OCI-LY3 (cell line): Measurements from ENCODE around the gene SWT1.
"Not testable (repeated sequence)": the region's sequence is repeated elsewhere in the genome, so short reads cannot be mapped to it uniquely, and the experiment has no call there.

ENCODE experiments used
- H2AFZ ChIP-seq: fragments of 200-600, 300-600 bp; shearing (Covaris generic); 2 replicates; pipeline ENCODE4 v1.6.0; 2014; ENCODE audit warnings: antibody characterized with exemption, low read depth, low read length
- H3K27ac ChIP-seq: fragments of 200-600, 300-600 bp; sonication (generic); 2 replicates; pipeline ENCODE4 v1.5.1; 2014; ENCODE audit warnings: mild to moderate bottlenecking, low read length, moderate library complexity, mixed read lengths
- H3K27me3 ChIP-seq: fragments of 200-600, 300-600 bp; sonication (generic); 2 replicates; pipeline ENCODE4 v1.6.1; 2014; ENCODE audit warnings: low read depth, low read length, mixed read lengths
- H3K36me3 ChIP-seq: fragments of 200-600, 300-600 bp; sonication (generic); replicated peaks from 2 replicates; pipeline ENCODE3; 2014; ENCODE audit warnings: low read depth, low read length, mixed read lengths
- H3K4me1 ChIP-seq: fragments of 300-600, 200-600 bp; sonication (generic); 2 replicates; pipeline ENCODE4 v1.6.1; 2014; ENCODE audit warnings: low read length, mixed read lengths
- H3K4me2 ChIP-seq: fragments of 200-600, 300-600 bp; sonication (generic); 2 replicates; pipeline ENCODE4 v1.6.1; 2014; ENCODE audit warnings: low read length, mixed read lengths
- H3K4me3 ChIP-seq: fragments of 300-600, 200-600 bp; sonication (generic); 2 replicates; pipeline ENCODE4 v1.5.1; 2014; ENCODE audit warnings: antibody characterized with exemption, mild to moderate bottlenecking, low read length, moderate library complexity
- H3K79me2 ChIP-seq: fragments of 300-600, 200-600 bp; shearing (Covaris generic); 2 replicates; pipeline ENCODE4 v1.6.1; 2014; ENCODE audit warnings: mild to moderate bottlenecking, low read length, mixed read lengths
- H3K9ac ChIP-seq: fragments of 300-600, 200-600 bp; shearing (Covaris generic); 2 replicates; pipeline ENCODE4 v1.6.0; 2014; ENCODE audit warnings: mild to moderate bottlenecking, low read length, moderate library complexity
- H3K9me3 ChIP-seq: fragments of 200-600, 300-600 bp; shearing (Covaris generic); 2 replicates; pipeline ENCODE4 v1.6.1; 2014; ENCODE audit warnings: low read length, mixed read lengths; ENCODE audit not compliant: insufficient read depth
- H4K20me1 ChIP-seq: fragments of 200-600, 300-600 bp; sonication (generic); 2 replicates; pipeline ENCODE4 v1.6.1; 2016; ENCODE audit warnings: low read length, mixed read lengths; ENCODE audit not compliant: insufficient read depth
- EZH2phosphoT487 ChIP-seq: fragments of 200-600 bp; shearing (Covaris generic); IDR thresholded peaks from 2 replicates; pipeline ENCODE4 v1.6.1; 2018; ENCODE audit warnings: antibody characterized with exemption, mixed run types, low read depth
- TF ChIP-seq, protein P1 (sequence below): fragments of 200-600, 300-600 bp; sonication (generic); IDR thresholded peaks from 2 replicates; pipeline ENCODE4 v1.5.1; 2014; ENCODE audit warnings: antibody characterized with exemption, low read length, low read depth

The SWT1 gene

DNA sequence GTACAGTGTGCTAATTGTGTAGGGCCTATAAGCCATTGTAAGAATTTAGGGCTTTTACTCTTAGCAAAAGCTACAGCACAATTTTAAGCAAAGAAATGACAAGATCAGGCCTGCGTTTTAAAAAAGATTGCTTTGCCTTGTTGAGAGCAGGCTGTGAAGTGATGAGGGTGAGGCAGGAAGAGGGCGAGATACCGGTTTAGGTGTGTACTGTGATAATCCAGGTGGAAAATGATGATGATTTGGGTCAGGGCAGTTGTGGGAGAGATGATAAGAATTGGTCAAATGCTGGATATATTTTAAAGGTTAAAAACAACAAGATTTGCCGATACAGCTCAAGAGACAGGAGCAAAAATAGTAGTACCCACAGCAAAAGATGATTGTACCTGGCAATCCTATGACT, 72.0 kb downstream of the SWT1 start:
- no peaks in the 10 kb centered on the region for H3K27me3 ChIP-seq
- no peak for TF ChIP-seq EZH2phosphoT487
- TF ChIP-seq, protein P1, sequence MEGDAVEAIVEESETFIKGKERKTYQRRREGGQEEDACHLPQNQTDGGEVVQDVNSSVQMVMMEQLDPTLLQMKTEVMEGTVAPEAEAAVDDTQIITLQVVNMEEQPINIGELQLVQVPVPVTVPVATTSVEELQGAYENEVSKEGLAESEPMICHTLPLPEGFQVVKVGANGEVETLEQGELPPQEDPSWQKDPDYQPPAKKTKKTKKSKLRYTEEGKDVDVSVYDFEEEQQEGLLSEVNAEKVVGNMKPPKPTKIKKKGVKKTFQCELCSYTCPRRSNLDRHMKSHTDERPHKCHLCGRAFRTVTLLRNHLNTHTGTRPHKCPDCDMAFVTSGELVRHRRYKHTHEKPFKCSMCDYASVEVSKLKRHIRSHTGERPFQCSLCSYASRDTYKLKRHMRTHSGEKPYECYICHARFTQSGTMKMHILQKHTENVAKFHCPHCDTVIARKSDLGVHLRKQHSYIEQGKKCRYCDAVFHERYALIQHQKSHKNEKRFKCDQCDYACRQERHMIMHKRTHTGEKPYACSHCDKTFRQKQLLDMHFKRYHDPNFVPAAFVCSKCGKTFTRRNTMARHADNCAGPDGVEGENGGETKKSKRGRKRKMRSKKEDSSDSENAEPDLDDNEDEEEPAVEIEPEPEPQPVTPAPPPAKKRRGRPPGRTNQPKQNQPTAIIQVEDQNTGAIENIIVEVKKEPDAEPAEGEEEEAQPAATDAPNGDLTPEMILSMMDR, result no peak
- no peak overlapping the region for H3K9ac ChIP-seq
- no peak overlapping the region for H3K4me2 ChIP-seq
- H3K4me1 ChIP-seq, result no peaks in the 10 kb centered on the region
- no peak overlapping the region for H2AFZ ChIP-seq
- H3K4me3 ChIP-seq, result no peak overlapping the region
- no peaks in the 10 kb centered on the region for H3K36me3 ChIP-seq
- no peaks in the 10 kb centered on the region for H3K79me2 ChIP-seq
- no peak overlapping the region for H3K27ac ChIP-seq
- H3K9me3 ChIP-seq, result no peaks in the 10 kb centered on the region
- H4K20me1 ChIP-seq, result no peaks in the 10 kb centered on the region

DNA sequence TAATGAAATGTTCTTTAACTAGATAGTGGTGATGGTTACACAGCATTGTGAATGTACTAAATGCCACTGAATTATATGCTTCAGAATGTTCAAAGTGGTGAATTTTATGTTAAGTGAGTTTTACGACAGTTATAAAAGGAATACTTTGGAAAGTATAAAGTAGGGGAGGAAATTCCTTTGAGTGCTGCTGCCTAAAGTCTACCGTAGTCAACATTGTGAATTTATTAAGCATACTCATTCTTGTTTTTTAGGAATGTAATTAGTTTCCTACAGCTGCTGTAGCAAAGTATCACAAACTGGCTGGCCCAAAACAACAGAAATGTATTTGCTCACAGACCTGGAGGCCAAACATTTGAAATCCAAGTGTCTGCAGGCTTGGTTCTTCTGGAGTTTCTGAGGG, 73.0 kb downstream of the SWT1 start:
- no peak overlapping the region for H3K4me3 ChIP-seq
- no peaks in the 10 kb centered on the region for H3K4me1 ChIP-seq
- no peak overlapping the region for H2AFZ ChIP-seq
- TF ChIP-seq, protein P1, result no peak
- TF ChIP-seq EZH2phosphoT487, result no peak
- no peak overlapping the region for H3K4me2 ChIP-seq
- no peak overlapping the region for H3K27ac ChIP-seq
- no peaks in the 10 kb centered on the region for H3K9me3 ChIP-seq
- no peaks in the 10 kb centered on the region for H3K36me3 ChIP-seq
- no peaks in the 10 kb centered on the region for H3K27me3 ChIP-seq
- H4K20me1 ChIP-seq, result no peaks in the 10 kb centered on the region
- no peak overlapping the region for H3K9ac ChIP-seq
- H3K79me2 ChIP-seq, result no peaks in the 10 kb centered on the region

DNA sequence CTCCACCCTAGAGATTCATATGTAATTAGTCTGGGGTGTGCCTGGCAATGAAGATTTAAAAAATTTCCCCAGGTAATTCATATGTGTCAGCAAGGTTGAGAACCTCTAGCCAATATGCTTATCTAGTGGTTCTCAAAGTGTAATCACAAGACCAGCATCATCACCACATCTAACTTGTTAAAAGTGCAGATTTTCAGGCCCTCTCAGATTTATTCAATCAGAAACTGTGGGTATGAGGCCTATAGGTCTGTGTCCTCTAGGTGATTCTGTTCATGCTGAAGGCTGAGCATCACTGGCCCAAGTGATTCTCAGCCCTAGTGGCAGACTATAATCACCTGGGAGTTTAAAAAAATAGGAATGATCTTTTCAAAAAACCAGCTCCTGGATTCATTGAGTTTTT, 75.9 kb downstream of the SWT1 start:
- Histone ChIP-seq H3K9ac (no peak overlapping the region), H3K79me2 (no peaks in the 10 kb centered on the region), H3K4me3 (no peak overlapping the region), H3K27ac (no peak overlapping the region), H3K27me3 (no peaks in the 10 kb centered on the region), H2AFZ (no peak overlapping the region), H3K36me3 (no peaks in the 10 kb centered on the region), H3K4me1 (no peaks in the 10 kb centered on the region), H3K4me2 (no peak overlapping the region), H4K20me1 (no peaks in the 10 kb centered on the region), H3K9me3 (no peaks in the 10 kb centered on the region)
- TF ChIP-seq, protein P1, result no peak
- TF ChIP-seq EZH2phosphoT487, result no peak

DNA sequence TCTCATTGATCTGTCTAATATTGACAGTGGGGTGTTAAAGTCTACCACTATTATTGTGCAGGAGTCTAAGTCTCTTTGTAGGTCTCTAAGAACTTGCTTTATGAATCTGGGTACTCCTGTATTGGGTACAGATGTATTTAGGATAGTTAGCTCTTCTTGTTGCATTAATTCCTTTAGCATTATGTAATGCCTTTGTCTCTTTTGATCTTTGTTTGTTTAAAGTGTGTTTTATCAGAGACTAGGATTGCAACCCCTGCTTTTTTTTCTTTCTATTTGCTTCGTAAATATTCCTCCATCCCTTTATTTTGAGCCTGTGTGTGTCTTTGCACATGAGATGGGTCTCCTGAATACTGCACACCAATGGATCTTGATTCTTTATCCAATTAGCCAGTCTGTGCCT, 77.2 kb downstream of the SWT1 start:
- not testable (repeated sequence) for H3K4me3 ChIP-seq, H3K36me3 ChIP-seq, H3K4me1 ChIP-seq, H3K79me2 ChIP-seq, H3K27ac ChIP-seq, H3K4me2 ChIP-seq, H3K9me3 ChIP-seq, H4K20me1 ChIP-seq, H3K27me3 ChIP-seq, H3K9ac ChIP-seq, H2AFZ ChIP-seq

DNA sequence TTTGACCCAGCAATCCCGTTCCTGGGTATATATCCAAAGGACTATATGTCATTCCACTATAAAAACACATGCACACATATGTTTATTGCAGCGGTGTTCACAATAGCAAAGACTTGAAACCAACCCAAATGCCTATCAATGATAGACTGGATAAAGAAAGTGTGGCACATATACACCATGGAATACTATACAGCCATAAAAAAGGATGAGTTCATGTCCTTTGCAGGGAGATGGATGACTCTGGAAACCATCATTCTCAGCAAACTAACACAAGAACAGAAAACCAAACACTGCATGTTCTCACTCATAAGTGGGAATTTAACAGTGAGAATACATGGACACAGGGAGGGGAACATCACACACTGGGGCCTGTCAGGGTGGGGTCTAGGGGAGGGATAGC, 80.2 kb downstream of the SWT1 start:
- not testable (repeated sequence) for H4K20me1 ChIP-seq, H3K36me3 ChIP-seq, H3K27ac ChIP-seq, H3K4me2 ChIP-seq, H3K4me3 ChIP-seq, H3K4me1 ChIP-seq, H3K9me3 ChIP-seq, H3K27me3 ChIP-seq, H3K9ac ChIP-seq, H2AFZ ChIP-seq, H3K79me2 ChIP-seq
